Measurements from ENCODE around the gene MYRIP.
A peak's percentile ranks its signal among the peaks of the same experiment; 100 is the strongest.

Gene MYRIP

DNA sequence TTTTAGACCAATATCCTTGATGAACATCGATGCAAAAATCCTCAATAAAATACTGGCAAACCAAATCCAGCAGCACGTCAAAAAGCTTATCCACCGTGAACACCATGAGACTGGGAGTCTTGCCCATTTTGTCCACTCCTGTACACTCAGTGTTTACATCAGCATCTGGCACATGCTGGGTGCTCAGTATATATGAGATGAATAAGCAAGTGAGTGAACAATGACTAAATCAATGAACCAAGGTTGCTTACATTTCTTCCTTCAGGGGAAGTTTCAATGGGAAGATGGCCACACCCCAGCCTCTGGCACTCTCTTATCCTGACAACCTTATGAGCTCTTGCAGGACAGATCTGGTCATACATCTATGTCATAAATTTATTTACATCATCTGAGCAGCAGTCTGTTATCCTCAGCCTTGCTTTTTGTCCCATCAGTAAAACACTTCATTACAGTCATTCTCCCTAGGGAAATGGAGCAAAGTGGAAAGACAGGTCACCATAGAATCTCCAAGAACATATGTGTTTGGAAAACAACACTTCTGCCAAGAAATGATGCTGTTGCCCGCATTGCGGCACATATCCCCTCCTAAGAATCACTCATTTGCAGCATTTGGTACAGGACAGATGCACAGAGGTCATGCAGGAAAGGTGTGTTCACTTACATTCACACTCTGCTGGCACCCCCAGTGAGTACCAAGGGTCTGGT is 328.3 kb downstream of the MYRIP start:
- no peak for DNase-seq

DNA sequence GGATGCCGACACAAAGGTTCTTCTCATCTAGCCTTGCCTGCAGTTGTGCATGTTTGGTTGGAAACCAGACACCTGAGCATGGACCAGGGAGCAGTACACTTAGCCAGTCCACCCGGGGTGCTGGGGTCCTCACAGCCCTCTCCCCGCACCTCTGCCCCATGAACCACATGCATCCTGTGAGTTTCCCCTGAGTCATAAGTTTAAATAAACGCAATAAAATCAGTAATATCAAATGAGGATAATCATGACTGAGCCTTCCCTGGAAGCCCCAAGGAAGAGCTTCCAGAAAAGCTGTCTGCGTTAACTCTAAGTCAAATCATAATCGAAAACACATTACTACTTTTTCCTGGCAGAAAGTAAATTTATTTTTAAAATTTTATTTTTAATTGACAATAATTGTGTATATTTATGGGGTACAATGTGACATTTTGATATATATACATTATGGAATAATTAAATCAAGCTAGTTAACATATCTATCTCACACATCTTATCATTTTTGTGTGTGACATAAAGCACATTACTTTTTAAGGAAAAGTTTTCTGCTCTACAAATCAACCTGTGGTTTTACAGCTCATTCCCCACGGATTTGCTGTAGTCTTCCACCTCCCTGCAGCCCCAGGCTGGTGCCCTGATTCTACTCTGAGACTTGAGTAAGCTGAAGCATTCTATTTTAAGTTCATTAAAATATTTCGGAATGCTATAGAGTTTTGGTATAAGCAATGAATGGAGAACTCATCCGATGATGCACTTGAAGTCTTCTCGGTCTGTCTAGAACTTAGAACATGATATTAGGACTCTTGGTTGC is 334.1 kb downstream of the MYRIP start:
- DNase-seq: no peak

DNA sequence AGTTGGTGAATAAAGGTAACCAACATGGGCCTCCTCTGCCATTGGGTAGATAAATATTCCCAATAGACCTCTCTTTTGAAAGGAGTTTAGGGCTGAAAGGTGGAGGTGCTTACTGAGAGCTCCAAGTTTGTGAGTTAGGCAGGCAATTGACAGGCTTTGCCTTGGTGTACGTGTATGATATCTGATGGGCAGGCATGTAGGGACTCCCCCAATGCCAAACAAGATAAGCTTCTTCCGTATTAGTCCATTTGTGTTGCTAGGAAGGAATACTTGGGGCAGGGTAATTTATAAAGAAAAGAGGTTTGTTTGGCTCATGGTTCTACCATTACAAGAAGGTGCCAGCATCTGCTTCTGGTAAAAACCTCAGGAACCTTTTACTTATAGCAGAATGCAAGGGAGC is 339.4 kb downstream of the MYRIP start:
- no peak for DNase-seq

DNA sequence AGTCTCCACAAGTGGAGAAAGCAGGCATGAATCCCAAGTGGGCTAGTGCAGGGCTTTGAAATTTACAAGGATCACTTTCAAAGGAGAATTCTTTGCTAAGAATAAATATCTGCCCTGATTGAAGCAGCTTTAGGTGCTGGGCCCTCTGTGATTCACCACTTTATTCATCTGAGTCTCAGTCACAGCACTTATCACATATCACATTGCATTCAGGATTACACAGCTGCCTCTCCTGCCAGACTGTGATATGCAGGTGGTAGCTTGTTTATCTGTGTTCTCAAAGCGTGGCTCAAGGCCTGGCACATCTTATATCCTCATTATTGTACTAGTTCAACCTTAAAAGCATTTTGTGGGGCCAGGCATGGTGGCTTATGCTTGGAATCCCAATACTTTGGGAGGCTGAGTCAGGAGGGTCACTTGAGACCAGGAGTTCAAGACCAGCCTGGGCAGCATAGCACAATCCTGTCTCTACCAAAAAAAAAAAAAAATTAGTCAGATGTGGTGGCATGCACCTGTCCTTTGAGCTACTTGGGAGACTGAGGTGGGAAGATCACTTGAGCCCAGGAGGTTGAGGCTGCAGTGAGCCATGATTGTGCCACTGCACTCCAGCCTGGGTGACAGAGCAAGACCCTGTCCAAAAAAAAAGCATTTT is 343.2 kb downstream of the MYRIP start:
- DNase-seq: peak; percentile 29 to 79

DNA sequence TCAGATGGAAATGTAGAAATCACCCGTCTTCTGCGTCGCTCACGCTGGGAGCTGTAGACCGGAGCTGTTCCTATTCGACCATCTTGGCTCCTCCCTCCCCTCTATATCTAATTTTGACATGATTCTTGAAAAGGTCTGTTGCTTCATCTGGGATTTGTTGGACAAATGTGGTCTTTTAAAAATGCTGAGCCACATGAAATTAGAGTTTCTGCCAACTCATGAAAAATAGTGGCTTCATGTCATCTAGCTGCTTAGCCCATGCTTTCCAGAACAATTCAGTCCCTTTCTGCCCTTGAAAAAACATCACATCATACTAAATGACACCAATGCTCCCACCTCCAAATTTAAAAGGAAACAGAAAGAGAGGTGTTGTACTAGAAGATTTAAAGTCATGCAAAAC is 351.5 kb downstream of the MYRIP start:
- DNase-seq: no peak

DNA sequence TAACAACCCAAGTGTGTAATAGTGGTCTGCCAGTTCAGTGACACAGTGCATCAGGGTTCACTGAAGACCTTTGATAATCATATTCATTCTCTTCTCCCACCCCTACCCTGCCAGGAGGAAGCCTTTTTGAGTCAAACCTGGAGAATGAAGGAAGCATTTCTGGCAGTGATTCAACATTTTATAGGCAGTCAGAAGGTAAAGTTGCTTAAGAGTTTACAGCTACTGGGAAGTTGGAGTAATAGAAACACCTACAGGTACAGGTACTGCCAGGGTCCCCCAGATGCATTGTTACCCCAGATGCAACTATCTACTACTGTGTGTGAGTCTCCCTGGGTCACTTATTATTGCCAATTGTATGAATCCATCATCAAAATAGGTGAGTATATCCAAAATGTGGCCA is 353.2 kb downstream of the MYRIP start:
- DNase-seq: no peak

DNA sequence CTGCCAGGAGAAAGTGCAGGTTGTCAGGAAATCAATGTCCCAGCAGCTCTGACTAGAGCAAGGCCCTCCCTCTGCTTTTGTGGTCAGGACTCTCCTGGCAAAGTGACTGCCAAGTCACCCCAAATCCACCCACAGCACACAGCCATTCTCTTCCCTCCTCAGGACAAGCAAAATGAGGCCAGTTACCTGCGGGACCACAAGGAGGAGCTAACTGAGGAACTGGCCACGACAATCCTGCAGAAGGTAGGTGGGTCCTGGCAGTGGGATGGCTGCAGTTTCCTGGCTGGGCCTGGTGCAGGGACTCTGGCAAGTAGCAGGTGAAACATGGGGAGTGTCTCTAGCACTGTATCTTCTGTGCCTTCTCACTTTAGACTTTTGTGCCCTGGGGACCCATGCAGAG is 357.6 kb downstream of the MYRIP start:
- no peak for DNase-seq

DNA sequence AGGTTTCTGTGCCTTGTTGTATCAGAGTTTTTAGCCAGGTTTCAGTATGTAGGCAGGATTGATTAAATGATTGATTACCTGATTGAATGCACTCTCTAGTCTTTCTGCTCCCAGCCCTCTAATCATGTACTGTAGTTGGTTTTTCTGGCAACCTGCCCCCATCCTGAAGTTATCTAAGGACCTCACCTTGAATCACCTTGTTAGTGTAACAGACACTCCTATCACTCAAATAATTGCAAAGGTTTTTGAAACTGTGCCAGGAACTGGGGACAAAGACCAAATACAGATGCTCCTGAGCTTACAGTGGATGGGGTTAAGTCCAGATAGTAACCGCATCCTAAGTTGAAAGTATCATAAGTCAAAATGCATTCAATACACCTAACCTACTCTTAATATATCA is 358.5 kb downstream of the MYRIP start:
- no peak for DNase-seq

DNA sequence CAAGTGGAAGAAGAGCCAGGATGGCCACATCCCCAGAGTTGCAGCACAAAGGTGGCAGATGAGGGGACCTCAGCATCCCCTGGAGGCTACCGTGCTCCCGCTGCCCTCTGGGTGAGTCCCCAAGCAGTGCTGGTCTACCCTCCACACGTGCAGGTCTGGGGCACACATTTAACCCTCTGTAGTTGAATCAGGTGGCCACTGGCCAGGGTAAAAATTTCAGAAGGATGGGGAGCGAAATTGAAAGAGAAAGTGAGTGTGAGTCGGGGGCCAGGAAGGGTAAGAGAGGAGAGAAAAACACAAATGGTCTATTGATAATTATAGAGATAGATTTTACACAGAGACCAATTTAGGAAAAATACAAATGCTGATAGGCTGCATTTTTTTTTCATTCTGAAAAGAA is 360.6 kb downstream of the MYRIP start:
- DNase-seq: no peak

DNA sequence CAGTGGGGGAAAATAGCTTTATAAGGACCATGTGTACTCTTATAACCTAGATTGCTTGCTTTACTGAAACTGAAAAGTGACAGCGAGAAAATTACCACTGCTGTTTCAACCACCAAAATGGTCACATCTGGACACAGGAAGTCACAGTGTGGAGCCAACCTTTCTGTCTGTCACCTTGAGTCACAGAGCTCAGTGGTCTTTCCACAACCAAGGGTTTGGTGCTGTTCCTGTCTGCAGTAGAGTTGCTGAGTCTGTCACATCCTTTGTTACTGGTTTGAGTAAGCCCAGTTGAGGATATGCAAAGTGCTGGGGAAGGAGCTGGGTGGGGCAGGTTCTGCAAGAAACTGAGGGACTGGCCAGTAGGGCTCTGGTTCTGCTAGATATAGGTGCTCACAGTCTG is 361.0 kb downstream of the MYRIP start:
- DNase-seq: no peak

DNA sequence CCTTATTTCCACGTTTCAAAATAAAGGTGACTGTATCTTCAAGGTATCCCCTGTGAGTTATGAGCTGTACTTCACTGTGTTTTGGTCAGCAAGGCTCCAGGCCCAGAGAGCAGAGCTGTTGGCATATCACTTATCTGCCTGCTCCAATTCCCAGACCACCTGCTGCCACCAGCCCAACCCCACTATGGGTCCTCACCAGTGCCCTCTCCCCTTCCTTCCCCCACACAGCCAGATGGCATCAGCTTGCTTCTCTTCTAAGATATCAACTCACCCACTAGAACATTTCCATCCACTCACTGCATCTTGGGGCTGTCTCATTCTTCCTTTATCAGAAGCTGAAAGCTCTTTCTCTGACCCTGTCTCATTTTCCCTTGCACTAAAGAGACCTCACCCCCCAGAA is 363.2 kb downstream of the MYRIP start:
- DNase-seq: no peak

DNA sequence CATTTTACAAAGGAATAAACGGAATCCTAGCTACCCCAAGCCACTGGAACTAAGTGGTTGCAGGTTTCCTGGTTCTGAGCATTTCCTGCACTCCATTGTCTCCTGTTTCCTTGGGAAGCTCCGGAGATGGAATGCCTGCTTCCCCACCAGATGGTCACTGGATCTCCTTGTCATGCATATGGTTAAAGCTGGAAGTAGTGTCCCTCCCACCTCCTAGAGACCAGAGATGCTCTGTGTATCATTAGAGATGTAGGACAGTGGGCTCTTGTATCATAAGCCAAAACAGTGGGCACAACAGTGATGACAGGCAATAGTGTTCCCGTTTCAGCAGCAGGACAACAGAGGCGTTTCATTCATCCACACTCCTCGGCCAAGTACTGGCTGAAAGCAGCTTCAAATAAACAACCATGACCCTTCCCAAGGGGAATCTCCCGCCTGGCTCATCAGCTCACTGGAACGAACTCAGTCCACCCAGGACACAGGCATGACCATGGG is 363.9 kb downstream of the MYRIP start:
- DNase-seq: no peak

DNA sequence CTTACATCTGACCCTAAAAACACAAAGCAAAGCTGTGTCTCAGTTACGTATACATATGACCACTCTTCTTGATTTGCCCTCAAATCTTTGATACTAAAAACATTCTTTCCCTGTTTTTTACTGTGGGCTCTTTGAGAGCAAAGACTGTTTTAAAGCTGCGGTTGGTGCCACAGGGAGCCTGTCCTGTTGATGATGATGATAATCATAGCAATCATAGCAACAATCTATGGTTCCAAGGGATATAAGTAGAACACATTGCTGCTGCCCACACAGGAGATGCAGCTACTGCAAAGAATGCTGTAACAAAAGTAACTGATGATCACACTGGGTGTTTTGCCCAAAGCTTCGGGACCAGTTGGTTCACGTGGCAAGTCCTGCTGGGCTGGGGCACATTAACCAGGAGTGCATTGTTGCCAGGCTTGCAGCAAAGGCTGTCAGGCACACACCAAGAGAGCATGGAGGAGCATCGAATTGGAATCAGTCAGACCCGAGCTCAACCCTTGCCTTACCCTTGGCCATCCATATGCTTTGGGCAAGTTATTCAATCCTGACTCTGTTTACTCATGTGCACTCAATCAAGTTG is 368.7 kb downstream of the MYRIP start:
- no peak for DNase-seq

DNA sequence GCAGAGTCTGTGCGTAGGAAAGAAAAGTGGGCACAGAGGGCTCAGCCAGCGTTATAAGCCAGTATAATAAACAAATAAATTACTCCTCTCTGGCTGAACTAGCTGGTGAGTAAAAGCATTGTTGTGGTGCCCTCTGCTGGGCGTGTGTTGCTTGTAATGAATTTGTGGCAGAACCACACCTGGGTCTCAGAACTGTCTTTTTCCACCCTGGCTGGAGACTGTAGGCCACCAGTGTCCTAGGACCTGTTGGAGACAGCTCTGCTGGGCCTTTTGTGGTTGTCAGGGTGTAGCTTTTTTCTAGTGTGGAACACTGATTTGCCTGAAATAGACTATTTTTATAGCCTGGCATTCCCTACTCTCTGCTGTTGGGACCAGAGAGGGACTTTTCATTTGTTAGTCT is 369.6 kb downstream of the MYRIP start:
- DNase-seq: peak; percentile 49 to 67

DNA sequence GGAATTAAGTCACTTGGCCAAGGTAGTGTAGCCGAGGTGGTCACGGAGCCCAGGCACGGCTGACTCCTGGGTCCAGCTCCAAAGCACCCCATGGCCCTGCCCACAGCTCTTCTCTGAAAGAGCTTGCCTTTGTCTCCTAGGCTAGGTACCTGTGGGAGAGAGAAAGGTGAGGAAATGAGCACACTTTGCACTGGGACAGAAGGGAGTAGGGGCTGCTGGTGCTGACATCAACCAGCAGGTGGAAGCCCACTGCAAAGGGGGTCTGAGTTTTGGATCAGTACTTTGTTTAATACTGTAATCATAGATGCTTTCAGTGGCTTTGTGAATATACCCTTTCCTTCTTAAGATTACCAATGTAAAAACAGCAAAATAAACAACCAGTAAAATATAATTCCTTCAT is 371.8 kb downstream of the MYRIP start:
- DNase-seq: no peak

DNA sequence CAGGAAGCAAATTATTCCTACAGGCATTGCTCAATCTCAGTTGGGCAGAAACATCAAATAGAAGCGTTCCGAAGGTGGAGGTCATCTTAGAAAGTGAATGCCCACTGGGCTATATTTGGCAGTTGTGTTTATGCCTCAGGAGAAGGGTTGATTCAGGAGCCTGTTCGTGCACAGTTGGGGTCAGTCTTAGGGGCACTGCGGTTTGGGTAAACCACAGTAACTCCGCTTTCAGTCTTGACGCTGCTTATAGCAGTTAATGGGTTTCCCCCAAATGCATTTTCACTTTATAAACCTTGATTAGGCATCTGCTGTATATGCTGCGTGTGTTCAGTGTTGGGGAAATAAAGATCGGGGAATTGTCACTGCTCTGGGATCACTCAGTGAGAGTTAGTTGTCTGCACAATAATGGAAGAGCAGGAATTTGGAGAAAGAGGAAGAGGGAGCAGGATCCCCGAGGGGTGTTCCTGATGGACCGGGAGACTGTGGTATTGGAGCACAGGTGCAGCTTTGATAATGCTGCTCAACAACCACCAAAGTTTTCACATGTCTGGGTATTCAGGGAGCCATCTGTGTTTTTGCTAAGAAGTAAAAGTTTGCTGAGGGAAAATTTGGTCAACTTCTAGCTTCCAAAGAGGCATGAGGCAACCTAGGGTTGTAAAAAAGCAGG is 375.8 kb downstream of the MYRIP start:
- DNase-seq: no peak

DNA sequence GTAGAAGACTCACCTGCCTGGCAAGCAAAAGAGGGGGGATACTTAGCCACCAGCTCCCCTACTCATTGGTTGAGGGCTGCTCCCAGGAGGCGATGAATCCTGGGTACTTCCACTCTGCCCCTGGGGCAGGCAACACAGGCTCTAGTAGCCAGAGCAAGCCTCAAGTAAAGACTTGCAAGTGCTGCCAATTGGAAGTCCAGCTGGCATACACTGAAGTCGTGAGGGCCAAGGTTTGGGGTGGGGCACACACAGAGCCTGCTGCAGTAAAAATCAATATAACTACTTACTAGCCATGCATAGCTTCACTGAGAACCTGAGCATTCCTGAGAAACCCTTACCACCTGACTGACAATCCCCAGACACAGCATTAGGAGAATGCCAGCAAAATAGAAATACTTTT is 377.1 kb downstream of the MYRIP start:
- no peak for DNase-seq

DNA sequence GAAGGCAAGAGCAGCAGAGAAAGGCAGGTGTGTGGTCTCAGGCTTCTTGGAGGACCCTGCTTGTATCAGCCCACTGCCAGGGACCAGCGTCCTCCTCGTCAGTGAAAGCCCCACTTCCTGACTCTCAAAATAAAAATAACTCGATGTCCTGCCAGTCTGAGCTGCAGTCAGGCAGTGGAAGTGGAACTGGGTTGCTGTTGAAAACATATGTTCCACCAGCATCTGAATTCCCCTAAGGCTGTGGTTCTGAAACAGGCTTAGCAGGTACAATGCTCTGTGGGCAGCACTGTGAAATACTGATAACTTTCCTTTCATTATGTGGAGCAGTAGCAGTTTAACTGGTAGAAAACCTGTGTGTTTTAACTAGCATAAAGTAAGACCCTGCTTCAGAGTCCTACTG is 378.5 kb downstream of the MYRIP start:
- no peak for DNase-seq

DNA sequence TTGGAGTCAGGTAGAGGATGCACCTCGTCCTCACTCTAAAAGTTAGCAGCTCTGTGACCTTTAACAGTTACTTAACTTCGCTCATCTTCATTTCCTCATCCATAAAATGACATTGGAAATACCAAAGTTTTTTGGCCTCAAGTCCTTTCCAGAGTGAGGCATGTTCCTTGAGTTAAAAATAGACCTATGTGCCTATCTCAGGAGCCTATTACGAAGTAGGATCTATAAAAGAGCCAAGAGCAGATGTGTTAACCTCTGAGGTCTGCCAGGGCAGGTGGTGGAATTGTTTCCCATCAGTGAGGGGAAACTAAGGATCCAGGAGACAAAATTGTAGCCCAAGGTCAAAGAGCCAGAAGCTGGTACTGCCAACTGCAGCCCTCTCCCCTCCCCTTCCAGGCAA is 379.7 kb downstream of the MYRIP start:
- DNase-seq: no peak

DNA sequence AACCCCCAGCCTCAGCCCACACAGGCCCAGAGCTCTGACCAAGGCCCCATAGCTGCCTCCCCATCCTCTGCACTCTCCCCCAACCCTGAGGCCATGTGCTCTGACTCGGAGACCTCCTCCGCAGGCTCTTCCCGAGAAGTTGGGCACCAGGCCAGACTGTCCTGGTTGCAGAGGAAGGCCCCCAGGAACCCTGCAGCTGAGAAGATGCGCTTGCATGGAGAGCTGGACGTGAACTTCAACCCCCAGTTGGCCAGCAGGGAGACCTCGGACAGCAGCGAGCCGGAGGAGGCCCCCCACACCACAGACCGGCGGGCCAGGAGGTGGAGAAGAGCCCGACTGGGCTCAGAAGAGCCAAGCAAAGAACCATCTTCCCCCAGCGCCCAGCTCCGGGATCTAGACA is 380.6 kb downstream of the MYRIP start:
- DNase-seq: no peak

DNA sequence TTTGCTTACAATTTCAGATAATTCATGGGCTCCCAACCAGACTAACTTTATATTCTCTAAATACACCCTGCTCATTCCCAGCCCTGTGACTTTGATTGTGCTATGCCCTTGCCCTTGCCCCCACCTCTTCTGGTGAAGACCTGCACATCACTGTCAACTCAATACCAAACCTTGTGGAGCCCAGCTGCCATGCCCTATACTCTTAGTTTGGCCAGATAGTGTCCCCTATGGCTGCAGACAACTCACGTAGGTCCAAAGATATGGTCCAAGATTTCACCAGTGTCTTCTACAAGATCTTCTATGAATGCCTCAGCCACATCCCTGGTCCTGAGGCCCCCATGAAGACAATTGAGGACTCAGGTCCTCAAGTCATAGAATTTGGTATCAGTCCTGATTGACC is 381.8 kb downstream of the MYRIP start:
- no peak for DNase-seq

DNA sequence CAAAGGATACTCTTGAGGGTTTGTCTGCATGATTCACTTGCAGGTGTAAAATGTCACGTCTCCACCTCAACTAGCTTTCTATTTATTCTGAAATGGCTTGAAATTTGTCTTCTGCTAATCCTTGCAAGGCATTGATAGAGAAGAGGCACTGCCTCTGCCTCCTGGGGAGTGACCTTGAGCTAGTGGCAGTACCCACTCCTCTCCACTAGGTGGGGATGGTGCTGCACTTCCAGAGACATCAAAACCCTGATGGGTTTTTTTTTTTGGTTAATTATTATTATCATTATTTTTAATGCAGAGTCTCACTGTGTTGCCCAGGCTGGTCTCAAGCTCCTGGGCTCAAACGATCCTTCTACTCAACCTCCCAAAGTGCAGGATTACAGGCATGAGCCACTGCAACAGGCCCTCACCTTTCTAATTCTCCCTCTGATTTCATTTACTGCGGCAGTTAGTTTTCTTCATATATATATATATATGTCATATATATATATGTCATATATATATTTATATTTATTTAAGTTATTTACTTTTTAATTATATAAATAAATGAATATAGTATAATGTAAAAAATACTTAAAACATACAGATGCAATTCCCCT is 382.5 kb downstream of the MYRIP start:
- DNase-seq: peak; percentile 28 to 34

DNA sequence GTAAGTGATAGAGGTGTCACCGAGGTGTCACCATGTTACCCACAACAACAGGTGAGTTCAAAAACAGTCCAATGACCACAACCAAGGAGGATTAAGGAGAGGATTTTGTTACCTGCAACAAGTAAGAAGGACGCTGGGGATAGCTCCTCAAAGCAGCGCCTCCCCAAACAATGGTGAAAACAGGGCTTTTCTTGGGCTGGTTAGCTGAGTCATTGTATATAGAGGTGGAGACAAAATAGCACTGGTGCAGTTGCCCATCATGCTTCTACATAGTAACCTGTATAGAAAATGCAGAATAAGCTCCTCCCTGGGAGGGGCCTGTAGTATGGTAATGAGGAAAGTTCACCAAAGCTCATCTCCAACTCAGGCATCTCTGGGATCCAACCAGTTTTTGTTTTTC is 383.2 kb downstream of the MYRIP start:
- DNase-seq: no peak
